PC-9 (cell line): ENCODE measurements around the gene CACNB3.
"Not testable (repeated sequence)": the region's sequence is repeated elsewhere in the genome, so short reads cannot be mapped to it uniquely, and the experiment has no call there.

Experiments used
- CTCF ChIP-seq: fragments of 200-600 bp; sonication (generic); conservative IDR thresholded peaks from 2 replicates; pipeline ENCODE4 v1.6.1; 2017; ENCODE audit warnings: mixed run types, antibody characterized with exemption, mild to moderate bottlenecking, moderate library complexity
- EZH2 ChIP-seq: fragments of 200-600 bp; sonication (generic); IDR thresholded peaks from 2 replicates; pipeline ENCODE4 v1.8.0; 2017; ENCODE audit warnings: antibody characterized with exemption, low read depth

GRCh38 chr12:48860236-48860635 lies 41.9 kb downstream of the CACNB3 start:
- not testable (repeated sequence) for TF ChIP-seq CTCF, EZH2
